ENCODE data around the gene ACSL4.
"Not testable (repeated sequence)": the region's sequence is repeated elsewhere in the genome, so short reads cannot be mapped to it uniquely, and the experiment has no call there.

Gene ACSL4

DNA sequence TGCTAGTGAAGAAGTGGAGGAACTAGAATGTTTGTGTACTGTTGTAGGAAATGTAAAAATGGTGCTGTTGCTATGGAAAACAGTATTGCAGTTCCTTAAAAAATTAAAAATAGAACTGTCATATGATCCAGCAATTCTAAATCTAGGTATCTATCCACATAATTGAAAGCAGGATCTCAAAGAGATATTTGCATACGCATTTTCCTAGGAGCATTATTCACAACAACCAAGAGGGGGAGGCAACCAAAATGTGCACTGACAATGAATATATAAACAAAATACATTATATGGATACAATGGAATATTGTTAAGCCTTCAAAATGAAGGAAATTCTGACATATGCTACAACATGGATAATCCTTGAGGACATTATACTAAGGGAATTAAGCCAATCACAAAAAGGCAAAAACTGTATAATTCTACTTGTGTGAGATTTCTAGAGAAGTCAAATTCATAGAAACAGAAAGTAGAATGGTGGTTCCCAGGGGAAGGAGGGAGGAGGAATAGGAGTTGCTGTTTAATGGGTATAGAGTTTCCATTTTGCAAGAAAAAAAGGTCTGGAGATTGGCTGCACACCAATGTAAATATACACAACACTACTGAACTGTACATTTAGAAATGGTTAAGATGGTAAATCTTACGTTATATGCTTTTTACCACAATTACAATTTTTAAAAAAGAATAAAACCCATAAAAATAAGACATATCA is 72.5 kb downstream of the ACSL4 start:
- H3K4me3 ChIP-seq (ENCODE audit: low read depth, low read length): no peak overlapping the region
- no peak for TF ChIP-seq MYC (IDR thresholded peaks at IDR 0.05; ENCODE audit: low read depth, low read length)
- TF ChIP-seq POLR2A (IDR thresholded peaks at IDR 0.05; ENCODE audit: extremely low read depth, insufficient read length): no peak
- TF ChIP-seq, protein P1, sequence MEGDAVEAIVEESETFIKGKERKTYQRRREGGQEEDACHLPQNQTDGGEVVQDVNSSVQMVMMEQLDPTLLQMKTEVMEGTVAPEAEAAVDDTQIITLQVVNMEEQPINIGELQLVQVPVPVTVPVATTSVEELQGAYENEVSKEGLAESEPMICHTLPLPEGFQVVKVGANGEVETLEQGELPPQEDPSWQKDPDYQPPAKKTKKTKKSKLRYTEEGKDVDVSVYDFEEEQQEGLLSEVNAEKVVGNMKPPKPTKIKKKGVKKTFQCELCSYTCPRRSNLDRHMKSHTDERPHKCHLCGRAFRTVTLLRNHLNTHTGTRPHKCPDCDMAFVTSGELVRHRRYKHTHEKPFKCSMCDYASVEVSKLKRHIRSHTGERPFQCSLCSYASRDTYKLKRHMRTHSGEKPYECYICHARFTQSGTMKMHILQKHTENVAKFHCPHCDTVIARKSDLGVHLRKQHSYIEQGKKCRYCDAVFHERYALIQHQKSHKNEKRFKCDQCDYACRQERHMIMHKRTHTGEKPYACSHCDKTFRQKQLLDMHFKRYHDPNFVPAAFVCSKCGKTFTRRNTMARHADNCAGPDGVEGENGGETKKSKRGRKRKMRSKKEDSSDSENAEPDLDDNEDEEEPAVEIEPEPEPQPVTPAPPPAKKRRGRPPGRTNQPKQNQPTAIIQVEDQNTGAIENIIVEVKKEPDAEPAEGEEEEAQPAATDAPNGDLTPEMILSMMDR (IDR thresholded peaks at IDR 0.05; ENCODE audit: low read depth, low read length): no peak
- TF ChIP-seq, protein P2, sequence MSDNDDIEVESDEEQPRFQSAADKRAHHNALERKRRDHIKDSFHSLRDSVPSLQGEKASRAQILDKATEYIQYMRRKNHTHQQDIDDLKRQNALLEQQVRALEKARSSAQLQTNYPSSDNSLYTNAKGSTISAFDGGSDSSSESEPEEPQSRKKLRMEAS (IDR thresholded peaks at IDR 0.05; ENCODE audit: low read depth, low read length): no peak
- peak; percentile 1 for DNase-seq (ENCODE audit: low read depth)

DNA sequence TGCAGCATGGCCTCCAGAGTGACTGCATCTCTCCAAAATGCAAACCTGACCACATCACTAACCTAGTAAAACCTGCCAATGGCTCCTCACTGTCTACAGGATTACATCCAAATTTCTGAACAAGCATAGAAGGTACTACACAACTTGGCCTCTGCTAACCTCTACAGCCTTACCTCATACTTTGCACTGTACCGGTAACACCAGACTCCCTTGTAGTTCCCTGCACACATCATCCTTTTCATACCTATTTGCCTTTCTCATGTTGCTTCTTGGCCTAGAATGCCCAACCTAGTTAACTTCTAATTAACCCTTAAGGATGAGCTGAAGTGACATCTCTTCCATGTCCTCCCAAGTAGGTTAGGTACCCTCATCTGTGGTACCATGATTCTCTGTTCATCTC is 74.7 kb downstream of the ACSL4 start:
- TF ChIP-seq, protein P2 (IDR thresholded peaks at IDR 0.05; ENCODE audit: low read depth, low read length): no peak
- TF ChIP-seq, protein P1 (IDR thresholded peaks at IDR 0.05; ENCODE audit: low read depth, low read length): no peak
- TF ChIP-seq POLR2A (IDR thresholded peaks at IDR 0.05; ENCODE audit: extremely low read depth, insufficient read length) (no peak), MYC (IDR thresholded peaks at IDR 0.05; ENCODE audit: low read depth, low read length) (no peak)
- H3K4me3 ChIP-seq (ENCODE audit: low read depth, low read length): no peak overlapping the region
- no peak for DNase-seq (ENCODE audit: low read depth)

DNA sequence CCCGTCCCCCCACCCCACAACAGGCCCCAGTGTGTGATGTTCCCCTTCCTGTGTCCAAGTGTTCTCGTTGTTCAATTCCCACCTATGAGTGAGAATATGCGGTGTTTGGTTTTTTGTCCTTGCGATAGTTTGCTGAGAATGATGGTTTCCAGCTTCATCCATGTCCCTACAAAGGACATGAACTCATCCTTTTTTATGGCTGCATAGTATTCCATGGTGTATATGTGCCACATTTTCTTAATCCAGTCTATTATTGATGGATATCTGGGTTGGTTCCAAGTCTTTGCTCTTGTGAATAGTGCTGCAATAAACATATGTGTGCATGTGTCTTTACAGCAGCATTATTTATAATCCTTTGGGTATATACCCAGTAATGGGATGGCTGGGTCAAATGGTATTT is 75.7 kb downstream of the ACSL4 start:
- H3K4me3 ChIP-seq (ENCODE audit: low read depth, low read length); DNase-seq (ENCODE audit: low read depth): not testable (repeated sequence)

DNA sequence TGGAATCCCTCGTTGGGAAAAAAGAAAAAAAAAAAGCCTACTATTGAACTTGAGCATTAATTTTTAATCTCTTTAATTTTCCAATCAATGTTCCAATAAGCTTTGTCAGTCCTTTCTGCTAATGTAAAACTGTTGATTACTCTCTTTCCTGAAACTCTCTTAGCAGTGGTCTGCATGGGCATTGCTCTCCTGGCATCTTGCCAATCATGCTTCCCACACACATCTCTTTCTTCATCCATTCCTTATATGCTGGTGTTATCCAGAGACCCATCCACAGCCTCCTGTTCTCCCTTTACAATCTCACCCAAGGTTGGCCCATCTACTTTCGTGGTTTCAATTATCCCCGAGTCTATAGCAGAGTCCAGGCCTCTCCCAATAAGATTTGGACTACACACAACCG is 76.3 kb downstream of the ACSL4 start:
- no peak overlapping the region for H3K4me3 ChIP-seq (ENCODE audit: low read depth, low read length)
- DNase-seq (ENCODE audit: low read depth): no peak
- TF ChIP-seq, protein P1 (IDR thresholded peaks at IDR 0.05; ENCODE audit: low read depth, low read length): no peak
- TF ChIP-seq MYC (IDR thresholded peaks at IDR 0.05; ENCODE audit: low read depth, low read length) (no peak), POLR2A (IDR thresholded peaks at IDR 0.05; ENCODE audit: extremely low read depth, insufficient read length) (no peak)
- TF ChIP-seq, protein P2 (IDR thresholded peaks at IDR 0.05; ENCODE audit: low read depth, low read length): no peak

DNA sequence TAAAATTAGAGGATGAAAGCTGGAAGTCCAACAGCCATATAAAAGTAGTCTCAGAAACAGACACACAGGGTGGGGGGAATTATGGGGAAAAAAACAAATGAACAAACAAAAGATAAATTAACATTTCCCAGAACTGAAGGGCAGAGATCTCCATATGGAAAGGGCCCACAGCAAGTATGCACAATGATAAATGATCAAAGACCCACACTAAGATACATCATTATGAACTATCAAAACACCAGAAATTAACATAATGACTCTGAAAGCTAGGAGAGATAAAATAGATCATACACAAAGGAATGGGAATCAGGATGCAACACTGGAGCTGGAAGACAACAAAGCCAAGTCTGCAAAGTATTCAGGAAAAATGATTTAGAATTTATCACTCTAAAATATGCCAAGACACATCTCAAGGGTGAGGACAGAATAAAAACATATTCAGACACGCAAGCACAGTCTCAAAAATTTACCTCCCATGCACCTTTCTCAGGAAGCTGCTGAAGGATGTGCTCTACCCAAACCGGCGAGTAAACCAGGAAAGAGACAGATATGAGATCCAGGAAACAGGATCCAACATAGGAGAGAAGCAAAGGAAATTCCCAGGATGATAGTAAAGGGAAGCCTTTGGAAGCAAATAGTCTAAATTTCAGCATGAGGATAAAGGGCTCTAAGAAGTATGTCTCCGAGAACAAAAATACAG is 77.4 kb downstream of the ACSL4 start:
- H3K4me3 ChIP-seq (ENCODE audit: low read depth, low read length): no peak overlapping the region
- DNase-seq (ENCODE audit: low read depth): no peak
- TF ChIP-seq, protein P2 (IDR thresholded peaks at IDR 0.05; ENCODE audit: low read depth, low read length): no peak
- no peak for TF ChIP-seq POLR2A (IDR thresholded peaks at IDR 0.05; ENCODE audit: extremely low read depth, insufficient read length)
- TF ChIP-seq, protein P1 (IDR thresholded peaks at IDR 0.05; ENCODE audit: low read depth, low read length): no peak

DNA sequence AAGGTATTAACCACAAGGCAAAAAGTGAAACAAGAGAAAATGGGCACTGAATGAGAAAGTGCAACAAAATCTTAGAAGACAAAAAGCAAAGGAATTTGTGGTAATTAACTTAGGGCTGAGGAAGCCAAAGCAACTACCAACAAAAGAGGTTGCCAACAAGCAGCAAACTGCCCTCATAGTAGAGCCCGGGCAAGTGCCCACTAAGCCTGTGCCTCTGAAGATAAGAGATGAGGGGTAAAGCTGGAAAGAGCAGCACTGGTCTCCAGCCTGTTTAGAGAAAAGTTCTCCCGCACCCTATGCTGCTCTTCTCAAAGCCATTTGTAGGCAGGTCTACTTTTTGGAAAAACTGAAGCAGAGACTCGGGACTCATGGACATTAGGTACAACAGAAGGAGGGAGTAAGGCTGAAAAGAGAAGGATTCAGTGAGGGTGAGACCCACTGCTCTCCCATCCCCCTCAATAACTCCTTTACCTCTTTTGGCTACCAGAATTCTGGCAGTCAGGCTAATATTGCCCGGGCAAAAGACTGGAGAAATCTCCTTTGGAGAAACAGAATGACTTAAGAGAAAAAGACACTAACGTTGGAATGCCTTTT is 78.4 kb downstream of the ACSL4 start:
- no peak overlapping the region for H3K4me3 ChIP-seq (ENCODE audit: low read depth, low read length)
- no peak for DNase-seq (ENCODE audit: low read depth)
- TF ChIP-seq, protein P2 (IDR thresholded peaks at IDR 0.05; ENCODE audit: low read depth, low read length): no peak
- TF ChIP-seq POLR2A (IDR thresholded peaks at IDR 0.05; ENCODE audit: extremely low read depth, insufficient read length): no peak
- TF ChIP-seq, protein P1 (IDR thresholded peaks at IDR 0.05; ENCODE audit: low read depth, low read length): no peak

DNA sequence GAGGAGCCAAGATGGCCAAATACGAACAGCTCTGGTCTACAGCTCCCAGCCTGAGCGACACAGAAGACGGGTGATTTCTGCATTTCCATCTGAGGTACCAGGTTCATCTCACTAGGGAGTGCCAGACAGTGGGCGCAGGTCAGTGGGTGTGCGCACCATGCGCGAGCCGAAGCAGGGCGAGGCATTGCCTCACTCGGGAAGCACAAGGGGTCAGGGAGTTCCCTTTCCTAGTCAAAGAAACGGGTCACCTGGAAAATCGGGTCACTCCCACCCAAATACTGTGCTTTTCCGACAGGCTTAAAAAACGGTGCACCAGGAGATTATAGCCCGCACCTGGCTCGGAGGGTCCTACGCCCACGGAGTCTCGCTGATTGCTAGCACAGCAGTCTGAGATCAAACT is 88.4 kb downstream of the ACSL4 start:
- H3K4me3 ChIP-seq (ENCODE audit: low read depth, low read length); DNase-seq (ENCODE audit: low read depth): not testable (repeated sequence)

Measured in NB4 (cell line).